ENCODE results near the gene DMXL2.

DNA sequence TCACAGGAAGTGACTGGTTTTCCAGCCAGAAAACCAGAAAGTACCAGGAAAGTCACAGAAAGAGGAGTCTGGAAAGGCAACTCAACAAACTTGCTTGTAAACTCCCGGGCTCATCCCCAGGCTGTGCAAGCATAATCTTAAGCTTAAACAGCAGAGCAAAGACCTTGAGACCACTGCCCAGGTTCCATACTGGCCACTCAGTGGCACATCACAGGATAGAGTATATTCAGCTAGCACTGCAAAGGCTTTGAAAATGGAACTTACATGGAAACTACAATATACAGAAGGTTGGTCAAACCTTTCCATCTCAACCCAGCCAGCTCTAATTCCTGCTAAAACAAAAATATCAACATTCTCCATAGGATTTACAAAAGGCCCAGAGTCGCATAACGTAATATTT lies 20.1 kb downstream of the DMXL2 start:
- TF ChIP-seq, protein P1, sequence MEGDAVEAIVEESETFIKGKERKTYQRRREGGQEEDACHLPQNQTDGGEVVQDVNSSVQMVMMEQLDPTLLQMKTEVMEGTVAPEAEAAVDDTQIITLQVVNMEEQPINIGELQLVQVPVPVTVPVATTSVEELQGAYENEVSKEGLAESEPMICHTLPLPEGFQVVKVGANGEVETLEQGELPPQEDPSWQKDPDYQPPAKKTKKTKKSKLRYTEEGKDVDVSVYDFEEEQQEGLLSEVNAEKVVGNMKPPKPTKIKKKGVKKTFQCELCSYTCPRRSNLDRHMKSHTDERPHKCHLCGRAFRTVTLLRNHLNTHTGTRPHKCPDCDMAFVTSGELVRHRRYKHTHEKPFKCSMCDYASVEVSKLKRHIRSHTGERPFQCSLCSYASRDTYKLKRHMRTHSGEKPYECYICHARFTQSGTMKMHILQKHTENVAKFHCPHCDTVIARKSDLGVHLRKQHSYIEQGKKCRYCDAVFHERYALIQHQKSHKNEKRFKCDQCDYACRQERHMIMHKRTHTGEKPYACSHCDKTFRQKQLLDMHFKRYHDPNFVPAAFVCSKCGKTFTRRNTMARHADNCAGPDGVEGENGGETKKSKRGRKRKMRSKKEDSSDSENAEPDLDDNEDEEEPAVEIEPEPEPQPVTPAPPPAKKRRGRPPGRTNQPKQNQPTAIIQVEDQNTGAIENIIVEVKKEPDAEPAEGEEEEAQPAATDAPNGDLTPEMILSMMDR (IDR thresholded peaks at IDR 0.05; ENCODE audit: low read length): no peak
- TF ChIP-seq EZH2 (IDR thresholded peaks at IDR 0.05; ENCODE audit: borderline replicate concordance, low read length): no peak

Data from OCI-LY1 (cell line).